ENCODE results near the gene USF3. TPM values are rescaled to one million over a fixed set of nuclear protein-coding genes. Genes with fewer than 3 reads are reported as not detected.

The USF3 gene
- total RNA-seq, 4 donors from 2014 or later, result 14.2 to 27.1 (median 21.4) TPM

DNA sequence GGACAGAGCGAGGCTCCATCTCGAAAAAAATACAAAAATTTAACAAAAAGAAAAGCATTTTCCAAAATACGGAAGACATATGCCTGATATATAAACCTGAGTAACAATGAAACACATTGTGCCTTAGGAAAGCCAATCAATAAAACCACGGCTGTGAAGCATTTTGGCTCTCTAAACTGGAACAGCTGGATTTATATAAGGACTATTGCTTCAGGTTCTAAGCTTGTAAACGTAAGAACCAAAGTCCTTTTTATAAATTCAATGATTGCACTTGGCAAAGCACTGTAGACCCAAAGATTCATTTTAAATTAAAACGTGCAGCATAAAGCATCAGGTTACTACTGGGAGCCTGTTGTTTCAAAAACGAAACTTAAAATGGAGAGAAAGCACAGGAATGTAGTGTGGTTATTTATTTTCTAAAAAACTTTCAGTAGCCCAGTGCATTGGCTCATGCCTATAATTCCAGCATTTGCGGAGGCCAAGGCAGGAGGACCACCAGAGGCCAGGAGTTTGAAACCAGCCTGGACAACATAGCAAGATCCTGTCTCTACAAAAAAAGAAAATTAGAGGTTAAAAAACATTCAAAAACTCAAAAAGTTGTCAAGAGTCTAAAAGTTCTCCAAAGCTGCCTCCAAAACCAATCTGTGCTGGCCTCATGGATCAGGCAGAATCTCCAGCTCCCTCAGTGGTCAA is 61.5 kb downstream of the USF3 start:
- Histone ChIP-seq H3K9me3 (no peaks in the 10 kb centered on the region), H3K36me3 (no peaks in the 10 kb centered on the region), H3K27ac (no peak overlapping the region), H3K4me1 (no peaks in the 10 kb centered on the region), H3K27me3 (no peaks in the 10 kb centered on the region), H3K4me3 (no peak overlapping the region)
- TF ChIP-seq CTCF (IDR thresholded peaks at IDR 0.05), result no peak
- TF ChIP-seq POLR2A (IDR thresholded peaks at IDR 0.05), result no peak
- intact Hi-C loops (cut with DNase I; ENCODE audit: low total_unique reads), result no loop called here
- DNase-seq, result no peak

GRCh38 chr3:113631573-113631972 is 64.9 kb downstream of the USF3 start:
- intact Hi-C loops (cut with DNase I; ENCODE audit: low total_unique reads), result no loop called here

DNA sequence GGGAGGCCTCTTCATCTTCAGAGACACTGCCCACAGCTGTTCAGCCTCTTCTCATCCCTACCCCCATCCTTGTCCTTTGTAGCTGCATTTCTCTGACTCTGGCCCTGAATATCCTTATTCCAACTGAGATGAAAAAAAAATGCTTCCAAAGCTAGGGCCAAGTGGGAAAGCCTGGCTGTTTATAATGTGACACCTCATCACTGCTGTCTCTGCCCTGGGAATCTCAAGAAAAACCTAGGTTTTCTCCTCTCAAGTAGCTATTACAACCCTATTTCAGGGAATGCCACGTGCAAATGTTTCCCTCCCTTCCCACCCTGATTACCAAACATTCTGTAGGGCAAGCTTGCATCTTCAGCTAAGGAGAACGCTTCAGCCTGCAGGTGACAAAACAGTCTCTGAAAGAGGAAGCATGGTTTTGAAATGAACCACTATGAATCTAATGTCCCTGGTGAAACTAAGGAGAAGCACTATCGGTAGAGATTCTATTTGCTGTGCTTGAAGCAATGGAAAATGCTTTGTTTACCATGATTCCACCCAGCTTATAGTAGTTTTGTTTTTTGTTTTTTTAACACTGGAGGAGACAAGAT is 65.4 kb downstream of the USF3 start:
- TF ChIP-seq POLR2A (IDR thresholded peaks at IDR 0.05), result no peak
- TF ChIP-seq CTCF (IDR thresholded peaks at IDR 0.05), result no peak
- Histone ChIP-seq H3K27me3 (no peaks in the 10 kb centered on the region), H3K36me3 (no peaks in the 10 kb centered on the region), H3K9me3 (no peaks in the 10 kb centered on the region), H3K4me3 (no peak overlapping the region), H3K27ac (no peak overlapping the region), H3K4me1 (no peaks in the 10 kb centered on the region)
- intact Hi-C loops (cut with DNase I; ENCODE audit: low total_unique reads), result no loop called here
- no peak for DNase-seq

More at GRCh38 chr3:113631573-113631972, 64.9 kb downstream of the USF3 start:
- no peak for TF ChIP-seq POLR2A (IDR thresholded peaks at IDR 0.05)
- no peak for TF ChIP-seq CTCF (IDR thresholded peaks at IDR 0.05)
- DNase-seq, result no peak
- no peaks in the 10 kb centered on the region for H3K27me3 ChIP-seq
- H3K36me3 ChIP-seq, result no peaks in the 10 kb centered on the region
- no peaks in the 10 kb centered on the region for H3K9me3 ChIP-seq
- no peaks in the 10 kb centered on the region for H3K4me1 ChIP-seq
- H3K4me3 ChIP-seq, result no peak overlapping the region
- no peak overlapping the region for H3K27ac ChIP-seq

GRCh38 chr3:113629584-113630421 is 66.6 kb downstream of the USF3 start:
- TF ChIP-seq POLR2A (IDR thresholded peaks at IDR 0.05) (no peak), CTCF (IDR thresholded peaks at IDR 0.05) (no peak)
- Histone ChIP-seq H3K4me1 (no peaks in the 10 kb centered on the region), H3K9me3 (no peaks in the 10 kb centered on the region), H3K4me3 (no peak overlapping the region), H3K27me3 (no peaks in the 10 kb centered on the region), H3K27ac (no peak overlapping the region), H3K36me3 (no peaks in the 10 kb centered on the region)
- no peak for DNase-seq
- intact Hi-C loops (cut with DNase I; ENCODE audit: low total_unique reads), result no loop called here

DNA sequence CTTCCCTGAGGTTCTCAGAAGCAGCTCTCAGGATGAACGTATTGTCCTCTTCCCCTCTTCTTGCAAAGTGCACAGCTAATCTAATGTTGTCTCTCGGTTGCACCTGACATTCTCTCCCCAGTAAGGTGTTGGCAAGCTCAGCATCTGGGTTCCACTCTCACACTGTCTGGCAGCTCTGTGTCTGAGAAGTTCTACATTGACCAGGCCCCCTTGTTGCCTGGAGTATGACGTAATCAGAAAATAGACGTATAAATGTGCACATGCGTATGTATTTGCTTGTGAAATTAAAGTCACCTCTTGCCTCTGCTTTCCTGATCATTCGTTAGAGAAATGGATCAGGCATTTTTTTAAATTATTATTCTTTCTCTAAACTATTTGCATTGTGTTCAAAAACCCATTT is 67.7 kb downstream of the USF3 start:
- TF ChIP-seq POLR2A (IDR thresholded peaks at IDR 0.05) (no peak), CTCF (IDR thresholded peaks at IDR 0.05) (no peak)
- H3K27ac ChIP-seq, result no peak overlapping the region
- no peak for DNase-seq
- no peaks in the 10 kb centered on the region for H3K27me3 ChIP-seq
- H3K4me1 ChIP-seq, result no peaks in the 10 kb centered on the region
- no peaks in the 10 kb centered on the region for H3K9me3 ChIP-seq
- intact Hi-C loops (cut with DNase I; ENCODE audit: low total_unique reads), result no loop called here
- no peak overlapping the region for H3K4me3 ChIP-seq
- no peaks in the 10 kb centered on the region for H3K36me3 ChIP-seq

Measured in uterus (tissue), 4 donors.